IPS-NIHi11 (cell line): ENCODE data around the gene SBK3.
A peak's percentile ranks its signal among the peaks of the same experiment; 100 is the strongest.
"Not testable (repeated sequence)": the region's sequence is repeated elsewhere in the genome, so short reads cannot be mapped to it uniquely, and the experiment has no call there.

Experiments used
- DNase-seq: peaks from one replicate; pipeline ENCODE4 v3.0.0; 2012; ENCODE audit warnings: mixed read lengths, low spot score

SBK3 gene

GRCh38 chr19:55540619-55541018, 4.7 kb downstream of the SBK3 start:
- DNase-seq: peak; percentile 28

- peak; percentile 14 for DNase-seq
Observed at GRCh38 chr19:55539090-55539984, 6.0 kb downstream of the SBK3 start.

- DNase-seq: peak; percentile 12
Observed at GRCh38 chr19:55538132-55538531, 7.2 kb downstream of the SBK3 start.

- peak; percentile 62 for DNase-seq
Observed at GRCh38 chr19:55537741-55538111, 7.6 kb downstream of the SBK3 start.

- peak; percentile 95 for DNase-seq
Observed at GRCh38 chr19:55536951-55537740, 8.2 kb downstream of the SBK3 start, which contains the start of gene SBK2. Gene SBK2, minus strand, starts transcription at chr19:55537133. Its CDS starts 839 bp downstream, at chr19:55536294.

GRCh38 chr19:55536366-55536765, 9.0 kb downstream of the SBK3 start:
- DNase-seq: peak; percentile 9

GRCh38 chr19:55535965-55536350, 9.4 kb downstream of the SBK3 start:
- no peak for DNase-seq

GRCh38 chr19:55535173-55535964, 10.0 kb downstream of the SBK3 start:
- DNase-seq: no peak

- not testable (repeated sequence) for DNase-seq
Observed at GRCh38 chr19:55534280-55534679, 11.1 kb downstream of the SBK3 start.

GRCh38 chr19:55530996-55531395, 14.3 kb downstream of the SBK3 start:
- DNase-seq: no peak

- DNase-seq: no peak
Observed at GRCh38 chr19:55529636-55530234, 15.6 kb downstream of the SBK3 start.

GRCh38 chr19:55528030-55528803, 17.1 kb downstream of the SBK3 start:
- no peak for DNase-seq

- DNase-seq: no peak
Observed at GRCh38 chr19:55527197-55528029, 17.9 kb downstream of the SBK3 start.

- peak; percentile 61 for DNase-seq
Observed at GRCh38 chr19:55526216-55527196, 18.8 kb downstream of the SBK3 start.

GRCh38 chr19:55525289-55526101, 19.8 kb downstream of the SBK3 start:
- DNase-seq: no peak

- no peak for DNase-seq
Observed at GRCh38 chr19:55520691-55521292, 24.6 kb downstream of the SBK3 start.
